GM19324 (cell line): ENCODE measurements around the gene ELL.

Source experiments
- ATAC-seq: cut with Tn5 transposase; IDR thresholded peaks from one replicate; pipeline ENCODE4 v1.9.1; 2021; ENCODE audit warnings: mild to moderate bottlenecking, moderate library complexity; ENCODE audit not compliant: unreplicated experiment, low FRiP score

ELL gene

GRCh38 chr19:18450021-18450930 is 71.6 kb downstream of the ELL start:
- no peak for ATAC-seq

- no peak for ATAC-seq
Observed at GRCh38 chr19:18449552-18449951, 72.3 kb downstream of the ELL start.

- no peak for ATAC-seq
Observed at GRCh38 chr19:18446811-18447359, 75.0 kb downstream of the ELL start.

GRCh38 chr19:18446145-18446810 is 75.6 kb downstream of the ELL start:
- no peak for ATAC-seq

- ATAC-seq, result no peak
Observed at GRCh38 chr19:18445262-18445948, 76.5 kb downstream of the ELL start.

GRCh38 chr19:18444513-18444912 is 77.4 kb downstream of the ELL start:
- ATAC-seq, result no peak

- ATAC-seq, result no peak
Observed at GRCh38 chr19:18443831-18444230, 78.0 kb downstream of the ELL start.

GRCh38 chr19:18443406-18443805 is 78.5 kb downstream of the ELL start:
- no peak for ATAC-seq

- no peak for ATAC-seq
Observed at GRCh38 chr19:18442941-18443340, 78.9 kb downstream of the ELL start.

GRCh38 chr19:18441804-18442788 is 79.8 kb downstream of the ELL start:
- no peak for ATAC-seq

- ATAC-seq, result no peak
Observed at GRCh38 chr19:18440936-18441803, 80.7 kb downstream of the ELL start.

- ATAC-seq, result no peak
Observed at GRCh38 chr19:18440415-18440877, 81.4 kb downstream of the ELL start.

GRCh38 chr19:18439910-18440237 is 82.0 kb downstream of the ELL start:
- no peak for ATAC-seq

- no peak for ATAC-seq
Observed at GRCh38 chr19:18439025-18439909, 82.6 kb downstream of the ELL start.

- no peak for ATAC-seq
Observed at GRCh38 chr19:18438331-18439024, 83.4 kb downstream of the ELL start.

- ATAC-seq, result peak; percentile 6
Observed at GRCh38 chr19:18437491-18438330, 84.2 kb downstream of the ELL start, which contains the start of gene ISYNA1. Gene ISYNA1, minus strand, starts transcription at chr19:18438133. Its CDS starts 154 bp downstream, at chr19:18437979.
